ENCODE results near the gene KLF8. TPM values are rescaled to one million over a fixed set of nuclear protein-coding genes. Genes with fewer than 3 reads are reported as not detected.
A peak's percentile ranks its signal among the peaks of the same experiment; 100 is the strongest.
"Not testable (repeated sequence)": the region's sequence is repeated elsewhere in the genome, so short reads cannot be mapped to it uniquely, and the experiment has no call there.

Gene KLF8
- total RNA-seq (2013), result 0.25 TPM
- 1 to 10 TPM in 1 of 3 donors, under 1 TPM in 1, not detected in 1; 0.34 to 1.5 TPM for polyA plus RNA-seq
- polyA minus RNA-seq, result 0.28 and 0.48 TPM in 2 replicates
- total RNA-seq, result 0.06 to 1.8 (median 0.83) reads per million in 11 experiments

DNA sequence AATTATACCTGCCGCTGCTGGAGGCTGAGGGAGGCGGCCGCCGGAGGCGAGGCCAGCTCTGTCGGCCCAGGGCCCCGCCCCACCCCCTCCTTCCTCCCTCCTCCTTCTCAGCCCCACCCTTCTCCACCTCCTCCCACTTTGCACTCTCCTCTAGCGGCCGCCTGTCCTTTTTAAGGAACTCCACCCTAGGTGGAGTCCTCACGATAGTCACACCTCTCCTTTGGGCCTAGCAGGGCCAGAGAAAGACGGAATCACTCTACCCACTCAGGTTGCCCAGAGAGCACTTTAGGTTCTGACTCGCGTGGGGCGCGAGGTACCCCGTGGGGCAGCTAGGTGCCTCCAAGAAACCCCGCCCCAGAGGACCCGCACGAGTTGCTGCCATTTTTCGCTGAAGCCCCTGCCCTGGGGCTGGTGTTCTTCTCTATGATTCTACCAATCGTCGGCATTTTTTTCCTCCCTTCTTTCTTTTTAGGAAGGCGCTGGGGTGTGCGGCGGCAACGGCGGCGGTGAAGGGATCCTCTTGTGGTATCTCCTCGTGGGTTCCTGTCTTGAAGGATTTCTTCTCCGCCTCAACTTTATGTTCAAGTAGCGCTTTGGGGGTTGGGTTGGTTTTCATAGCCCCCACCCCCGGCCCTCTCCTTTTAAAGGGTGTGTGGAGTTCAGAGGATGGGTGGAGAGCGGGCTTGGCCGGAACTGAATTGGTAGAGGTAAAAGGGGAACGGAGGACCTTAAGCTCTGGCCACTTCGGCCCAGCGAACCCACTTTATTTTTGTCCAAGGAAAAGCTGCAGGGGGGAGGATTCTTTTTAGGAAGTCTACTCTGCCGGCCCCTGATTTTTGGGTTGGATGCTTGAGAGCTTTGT lies at the start of gene KLF8:
TSS of gene KLF8 (plus strand) at position 136 of the 862 bp plus-strand sequence. CDS start 979 bp downstream, outside the sequence.
- Mint-ChIP-seq H3K27me3 (ENCODE audit: low read depth in 3 of 3) (peaks cover 16 to 35% (median 25%) of the 10 kb centered on the region in 3 donors), H3K9me3 (peaks cover 0 to 8% (median 0%) of the 10 kb centered on the region in 7 donors), H3K4me3 (peak within 1 kb of the TSS; percentile 81 to 89), H3K27ac (peak within 1 kb of the TSS in 2 of 7 donors; percentile 7 to 63), H3K36me3 (no peaks in the 10 kb centered on the region), H3K4me1 (peaks cover 20% of the 10 kb centered on the region)
- Histone ChIP-seq H3K9ac (ENCODE audit: insufficient read depth, low read length, poor library complexity, severe bottlenecking) (peak within 1 kb of the TSS; percentile 34), H3K27me3 (ENCODE audit: control insufficient read depth in 2 of 2, insufficient read depth in 2 of 2, low read length in 2 of 2) (peaks cover 4 to 16% of the 10 kb centered on the region in 2 donors), H3K4me3 (replicated peaks in 1 of 3; ENCODE audit: low read depth in 2 of 3, low read length in 3 of 3) (peak within 1 kb of the TSS; percentile 11 to 69 (median 15)), H4K20me1 (ENCODE audit: insufficient read depth, low read length) (no peaks in the 10 kb centered on the region), H3K4me2 (replicated peaks; ENCODE audit: extremely low read depth, low read length, poor library complexity, severe bottlenecking) (peak within 1 kb of the TSS; percentile 63), H2AFZ (ENCODE audit: insufficient read depth, low read depth, low read length, poor library complexity, severe bottlenecking) (peak within 1 kb of the TSS; percentile 74), H3K9me3 (replicated peaks in 1 of 2; ENCODE audit: control insufficient read depth in 1 of 2, insufficient read depth in 1 of 2, low read length in 2 of 2) (no peaks in the 10 kb centered on the region), H3K4me1 (ENCODE audit: control insufficient read depth in 1 of 2, insufficient read depth in 2 of 2, low read length in 2 of 2) (peaks cover 14 to 17% of the 10 kb centered on the region in 2 donors), H3K79me2 (ENCODE audit: insufficient read depth, low read length) (no peaks in the 10 kb centered on the region), H3K36me3 (replicated peaks in 1 of 2; ENCODE audit: control insufficient read depth in 1 of 2, insufficient read depth in 2 of 2, low read length in 2 of 2) (no peaks in the 10 kb centered on the region), H3K27ac (ENCODE audit: low read depth in 1 of 2, low read length in 2 of 2) (no peak within 1 kb of the TSS)
- TF ChIP-seq, protein P1, sequence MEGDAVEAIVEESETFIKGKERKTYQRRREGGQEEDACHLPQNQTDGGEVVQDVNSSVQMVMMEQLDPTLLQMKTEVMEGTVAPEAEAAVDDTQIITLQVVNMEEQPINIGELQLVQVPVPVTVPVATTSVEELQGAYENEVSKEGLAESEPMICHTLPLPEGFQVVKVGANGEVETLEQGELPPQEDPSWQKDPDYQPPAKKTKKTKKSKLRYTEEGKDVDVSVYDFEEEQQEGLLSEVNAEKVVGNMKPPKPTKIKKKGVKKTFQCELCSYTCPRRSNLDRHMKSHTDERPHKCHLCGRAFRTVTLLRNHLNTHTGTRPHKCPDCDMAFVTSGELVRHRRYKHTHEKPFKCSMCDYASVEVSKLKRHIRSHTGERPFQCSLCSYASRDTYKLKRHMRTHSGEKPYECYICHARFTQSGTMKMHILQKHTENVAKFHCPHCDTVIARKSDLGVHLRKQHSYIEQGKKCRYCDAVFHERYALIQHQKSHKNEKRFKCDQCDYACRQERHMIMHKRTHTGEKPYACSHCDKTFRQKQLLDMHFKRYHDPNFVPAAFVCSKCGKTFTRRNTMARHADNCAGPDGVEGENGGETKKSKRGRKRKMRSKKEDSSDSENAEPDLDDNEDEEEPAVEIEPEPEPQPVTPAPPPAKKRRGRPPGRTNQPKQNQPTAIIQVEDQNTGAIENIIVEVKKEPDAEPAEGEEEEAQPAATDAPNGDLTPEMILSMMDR (IDR thresholded peaks at IDR 0.05), result no peak
- WGBS (ENCODE audit: insufficient coverage), result 0% methylated on average over 8 of the region's 38 CpGs
- intact Hi-C loops (cut with micrococcal nuclease), result no loop called here
- peak; percentile 1 to 5 (median 3) for DNase-seq

DNA sequence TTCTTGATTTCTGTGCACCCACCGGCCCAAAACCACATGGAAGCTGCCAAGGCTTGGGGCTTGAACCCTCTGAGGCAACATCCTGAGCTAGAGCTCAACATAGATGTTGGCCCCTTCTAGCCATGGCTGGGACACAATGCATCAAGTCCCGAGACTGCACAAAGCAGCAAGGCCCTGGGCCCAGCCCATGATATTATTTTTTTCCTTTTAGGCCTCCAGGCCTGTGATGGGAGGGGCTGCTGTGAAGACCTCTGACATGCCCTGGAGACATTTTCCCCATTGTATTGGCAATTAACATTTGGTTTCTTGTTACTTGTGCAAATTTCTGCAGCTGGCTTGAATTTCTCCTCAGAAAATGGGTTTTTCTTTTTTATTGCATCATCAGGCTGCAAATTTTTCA lies 25.2 kb upstream of the KLF8 start:
- H3K36me3 Mint-ChIP-seq; H3K4me3 ChIP-seq (replicated peaks in 1 of 3; ENCODE audit: low read depth in 2 of 3, low read length in 3 of 3); H3K4me1 ChIP-seq (ENCODE audit: control insufficient read depth in 1 of 2, insufficient read depth in 2 of 2, low read length in 2 of 2); DNase-seq; H3K4me1 Mint-ChIP-seq; H3K4me2 ChIP-seq (replicated peaks; ENCODE audit: extremely low read depth, low read length, poor library complexity, severe bottlenecking); H3K27me3 ChIP-seq (ENCODE audit: control insufficient read depth in 2 of 2, insufficient read depth in 2 of 2, low read length in 2 of 2); intact Hi-C loops (cut with micrococcal nuclease); H3K36me3 ChIP-seq (replicated peaks in 1 of 2; ENCODE audit: control insufficient read depth in 1 of 2, insufficient read depth in 2 of 2, low read length in 2 of 2); H3K27me3 Mint-ChIP-seq (ENCODE audit: low read depth in 3 of 3); H3K9ac ChIP-seq (ENCODE audit: insufficient read depth, low read length, poor library complexity, severe bottlenecking); H3K79me2 ChIP-seq (ENCODE audit: insufficient read depth, low read length); H3K27ac Mint-ChIP-seq; H2AFZ ChIP-seq (ENCODE audit: insufficient read depth, low read depth, low read length, poor library complexity, severe bottlenecking); H3K27ac ChIP-seq (ENCODE audit: low read depth in 1 of 2, low read length in 2 of 2); H3K4me3 Mint-ChIP-seq; H4K20me1 ChIP-seq (ENCODE audit: insufficient read depth, low read length): not testable (repeated sequence)
- H3K9me3 Mint-ChIP-seq, result peaks cover 0 to 16% (median 6%) of the 10 kb centered on the region in 7 donors
- peaks cover 10 to 12% of the 10 kb centered on the region in 2 donors for H3K9me3 ChIP-seq (replicated peaks in 1 of 2; ENCODE audit: control insufficient read depth in 1 of 2, insufficient read depth in 1 of 2, low read length in 2 of 2)
- 86% methylated on average over 1 of the region's 2 CpGs for WGBS (ENCODE audit: insufficient coverage)
